Fibroblast of peridontal ligament (primary cell): ENCODE measurements around the gene GMPR.
A peak's percentile ranks its signal among the peaks of the same experiment; 100 is the strongest.
"Not testable (repeated sequence)": the region's sequence is repeated elsewhere in the genome, so short reads cannot be mapped to it uniquely, and the experiment has no call there.

Experiments
- DNase-seq: peaks from one replicate; pipeline ENCODE4 v3.0.0-alpha.2; 2010; ENCODE audit errors: extremely low read depth

The GMPR gene

DNA sequence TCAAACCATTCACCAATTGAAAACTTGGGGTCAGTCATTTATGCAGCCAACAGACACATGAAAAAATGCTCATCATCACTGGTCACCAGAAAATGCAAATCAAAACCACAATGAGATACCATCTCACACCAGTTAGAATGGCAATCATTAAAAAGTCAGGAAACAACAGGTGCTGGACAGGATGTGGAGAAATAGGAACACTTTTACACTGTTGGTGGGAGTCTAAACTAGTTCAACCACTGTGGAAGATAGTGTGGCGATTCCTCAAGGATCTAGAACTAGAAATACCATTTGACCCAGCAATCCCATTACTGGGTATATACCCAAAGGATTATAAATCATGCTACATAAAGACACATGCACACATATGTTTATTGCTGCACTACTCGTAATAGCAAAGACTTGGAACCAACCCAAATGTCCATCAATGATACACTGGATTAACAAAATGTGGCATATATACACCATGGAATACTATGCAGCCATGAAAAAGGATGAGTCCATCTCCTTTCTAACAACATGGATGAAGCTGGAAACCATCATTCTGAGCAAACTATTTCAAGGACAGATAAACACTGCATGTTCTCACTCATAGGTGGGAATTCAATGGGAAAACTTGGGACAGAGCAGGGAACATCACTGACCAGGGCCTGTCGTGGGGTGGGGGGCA is 13.2 kb upstream of the GMPR start:
- DNase-seq, result not testable (repeated sequence)

DNA sequence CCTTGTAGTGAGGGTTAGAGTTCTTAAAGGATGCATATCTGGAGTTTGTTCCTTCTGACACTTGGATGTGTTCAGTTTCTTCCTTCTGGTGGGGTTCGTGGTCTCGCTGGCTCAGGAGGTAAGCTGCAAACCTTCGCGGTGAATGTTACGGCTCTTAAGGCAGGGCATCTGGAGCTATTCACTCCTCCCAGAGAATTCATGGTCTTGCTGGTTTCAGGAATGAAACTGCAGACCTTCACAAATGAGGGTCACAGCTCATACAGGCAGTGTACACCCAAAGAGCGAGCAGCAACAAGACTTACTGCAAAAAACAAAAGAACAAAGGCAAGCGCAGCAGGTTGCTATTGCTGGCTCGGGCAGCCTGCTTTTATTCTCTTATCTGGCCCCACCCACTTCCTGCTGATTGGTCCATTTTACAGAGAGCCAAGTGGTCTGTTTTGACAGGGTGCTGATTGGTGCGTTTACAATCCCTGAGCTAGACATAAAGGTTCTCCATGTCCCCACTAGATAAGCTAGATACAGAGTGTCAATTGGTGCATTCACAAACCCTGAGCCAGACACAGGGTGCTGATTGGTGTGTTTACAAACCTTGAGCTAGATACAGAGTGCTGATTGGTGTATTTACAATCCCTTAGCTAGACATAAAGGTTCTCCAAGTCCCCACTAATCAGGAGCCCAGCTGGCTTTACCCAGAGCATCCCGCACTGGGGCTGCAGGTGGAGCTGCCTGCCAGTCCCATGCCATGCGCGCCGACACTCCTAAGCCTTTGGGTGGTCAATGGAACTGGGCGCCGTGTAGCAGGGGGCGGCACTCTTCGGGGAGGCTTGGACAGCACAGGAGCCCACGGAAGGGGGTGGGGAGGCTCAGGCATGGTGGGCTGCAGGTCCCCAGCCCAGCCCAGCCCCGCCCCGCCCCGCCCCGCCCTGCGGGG is 12.0 kb upstream of the GMPR start:
- not testable (repeated sequence) for DNase-seq

GRCh38 chr6:16227048-16227562 is 11.3 kb upstream of the GMPR start:
- DNase-seq, result no peak

- no peak for DNase-seq
These were observed 10.8 kb upstream of the GMPR start for GRCh38 chr6:16227605-16228004.

- no peak for DNase-seq
These were observed 10.3 kb upstream of the GMPR start for GRCh38 chr6:16228043-16228442.

DNA sequence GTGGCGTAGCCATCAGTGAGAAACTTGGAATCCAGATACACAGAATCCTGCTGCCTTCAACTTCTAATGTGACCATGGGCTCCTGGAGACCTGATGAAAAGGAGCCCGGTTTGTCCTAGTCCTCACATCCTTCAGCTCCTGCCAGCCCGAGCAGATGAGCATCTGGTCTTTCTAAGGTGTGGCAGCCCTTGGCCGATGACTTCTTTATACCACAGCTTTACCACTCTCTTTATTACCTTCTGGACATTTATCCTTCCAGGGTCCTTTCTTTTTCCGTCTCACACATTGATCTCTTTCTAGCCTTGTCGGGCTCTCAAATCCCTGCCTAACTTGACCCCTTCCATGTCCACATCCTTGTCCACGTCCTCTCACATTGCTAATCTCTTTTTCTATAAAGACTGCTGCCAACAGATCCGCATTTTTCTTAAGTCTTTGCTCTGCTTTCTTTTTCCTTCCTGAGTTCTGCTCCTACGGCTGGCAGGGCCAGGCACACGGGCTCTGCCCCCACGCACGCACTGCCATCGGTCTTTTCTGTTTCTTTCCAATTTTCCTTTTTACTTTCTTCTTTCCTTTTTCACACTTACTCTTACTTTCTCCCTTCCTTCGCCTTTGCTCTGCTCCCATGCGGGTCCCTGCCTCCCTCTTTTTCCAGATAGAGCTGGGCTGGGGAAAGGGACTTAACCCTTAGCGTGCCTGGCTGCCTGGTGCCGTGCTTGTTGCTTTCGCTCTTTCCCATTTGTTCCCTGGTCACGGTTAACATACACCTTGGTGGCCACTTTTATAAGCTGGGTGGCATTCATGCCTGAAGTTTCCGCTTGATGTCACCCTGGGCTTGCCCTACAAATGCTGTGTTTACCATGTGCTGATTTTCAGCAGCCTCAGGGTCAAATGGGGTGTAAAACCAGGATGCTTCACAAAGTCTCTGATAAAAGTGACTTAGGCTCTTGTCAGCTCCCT is 9.4 kb upstream of the GMPR start:
- DNase-seq, result peak; percentile 27

DNA sequence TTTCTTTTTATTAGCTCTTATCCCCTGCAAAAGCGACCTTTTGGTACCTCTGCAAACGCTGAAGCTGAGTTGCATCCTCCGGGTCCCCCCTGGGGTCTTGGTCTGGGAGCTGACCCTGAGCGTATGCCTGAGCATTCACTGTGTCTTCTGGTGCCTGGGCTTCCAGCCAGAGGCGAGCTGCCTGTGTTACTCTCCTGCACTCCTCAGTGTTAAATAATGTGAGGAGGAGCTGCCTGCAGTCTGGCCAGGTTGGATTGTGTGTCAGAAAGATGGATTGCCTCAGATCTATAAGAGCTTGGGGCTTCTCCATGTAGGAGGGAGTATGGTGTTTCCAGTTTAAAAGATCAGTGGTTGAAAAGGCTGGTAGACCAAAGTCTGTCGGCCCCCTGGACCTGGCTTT is 8.7 kb upstream of the GMPR start:
- no peak for DNase-seq

DNA sequence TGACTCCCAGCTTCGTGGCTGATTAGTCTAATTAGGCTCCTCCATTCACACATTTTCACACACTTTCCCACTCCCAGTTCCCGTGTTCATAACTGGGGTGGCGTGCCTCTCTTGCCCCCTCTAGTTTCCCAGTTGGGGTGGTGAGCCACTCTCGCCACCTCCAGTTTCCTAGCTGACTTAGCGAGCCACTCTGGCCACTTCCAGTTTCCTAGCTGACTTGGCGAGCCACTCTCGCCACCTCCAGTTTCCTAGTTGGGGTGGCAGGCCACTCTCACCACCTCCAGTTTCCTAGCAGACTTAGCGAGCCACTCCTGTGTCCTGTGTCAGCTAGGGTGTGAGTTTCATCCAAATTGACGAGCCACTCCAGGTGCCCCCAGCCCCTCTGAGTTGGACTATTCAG is 7.4 kb upstream of the GMPR start:
- DNase-seq, result no peak

DNA sequence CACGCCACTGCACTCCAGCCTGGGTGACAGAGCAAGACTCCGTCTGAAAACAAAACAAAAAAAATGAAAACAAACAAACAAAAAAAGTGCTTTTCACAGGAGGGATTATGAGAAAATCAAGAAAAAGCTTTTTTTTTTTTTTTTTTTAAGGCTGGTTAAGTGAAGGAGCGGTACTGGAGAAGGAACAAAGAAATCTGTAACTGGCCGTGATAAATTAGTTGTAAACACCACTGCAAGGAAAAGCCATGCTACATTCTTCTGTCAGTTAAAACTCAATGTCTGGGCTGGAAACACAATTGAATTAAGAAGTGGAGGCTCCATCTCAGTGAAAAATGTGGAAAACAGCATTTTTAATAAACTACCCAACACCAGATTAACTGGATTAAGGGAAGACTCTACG is 6.3 kb upstream of the GMPR start:
- no peak for DNase-seq

GRCh38 chr6:16236009-16236501 is 2.3 kb upstream of the GMPR start:
- no peak for DNase-seq

DNA sequence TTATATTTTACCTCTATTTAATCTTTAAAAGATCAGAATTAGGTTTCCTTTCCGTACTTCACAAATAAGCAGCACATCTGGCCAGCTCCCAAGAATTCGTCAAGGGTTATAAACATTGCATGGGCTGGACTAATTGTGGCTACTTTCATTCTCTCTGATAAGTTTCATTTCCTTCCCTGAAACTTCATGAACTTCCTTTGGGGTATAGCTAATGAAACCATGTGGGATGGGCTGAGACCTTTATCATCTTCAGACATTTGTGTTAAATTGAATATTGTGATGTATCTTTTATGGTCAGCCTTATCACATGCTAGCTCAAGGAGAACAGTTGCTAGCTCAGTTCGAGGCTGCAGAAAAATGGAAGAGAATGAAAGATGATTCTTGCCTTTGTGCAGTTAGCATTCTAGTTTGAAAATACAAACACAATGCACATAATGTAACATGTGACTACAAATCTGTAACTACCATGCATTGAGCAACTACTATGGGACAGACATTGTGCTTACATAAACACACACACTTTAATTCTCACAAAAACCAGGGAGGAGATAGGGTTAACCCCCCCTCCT is 1.7 kb upstream of the GMPR start:
- DNase-seq, result peak; percentile 84

GRCh38 chr6:16237242-16237641 is 1.1 kb upstream of the GMPR start:
- DNase-seq, result no peak

GRCh38 chr6:16238963-16239797 is 793 bp downstream of the GMPR start:
- DNase-seq, result peak; percentile 56

DNA sequence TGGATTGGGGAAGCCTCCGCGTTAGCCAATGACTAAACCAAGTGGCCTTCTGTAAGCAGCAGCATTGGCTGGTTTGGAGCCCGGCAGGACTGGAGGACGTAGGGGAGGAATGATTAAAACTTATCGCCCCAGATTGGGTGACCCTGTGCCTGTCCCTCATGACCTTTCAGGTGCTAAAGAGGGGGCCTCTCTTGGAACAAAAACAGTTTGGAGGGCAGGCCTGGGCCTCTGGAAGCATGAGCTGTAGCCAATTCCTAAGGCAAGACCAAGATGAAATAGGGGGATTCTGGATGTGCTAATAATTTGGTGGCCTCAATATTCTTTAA is 1.4 kb downstream of the GMPR start:
- no peak for DNase-seq

DNA sequence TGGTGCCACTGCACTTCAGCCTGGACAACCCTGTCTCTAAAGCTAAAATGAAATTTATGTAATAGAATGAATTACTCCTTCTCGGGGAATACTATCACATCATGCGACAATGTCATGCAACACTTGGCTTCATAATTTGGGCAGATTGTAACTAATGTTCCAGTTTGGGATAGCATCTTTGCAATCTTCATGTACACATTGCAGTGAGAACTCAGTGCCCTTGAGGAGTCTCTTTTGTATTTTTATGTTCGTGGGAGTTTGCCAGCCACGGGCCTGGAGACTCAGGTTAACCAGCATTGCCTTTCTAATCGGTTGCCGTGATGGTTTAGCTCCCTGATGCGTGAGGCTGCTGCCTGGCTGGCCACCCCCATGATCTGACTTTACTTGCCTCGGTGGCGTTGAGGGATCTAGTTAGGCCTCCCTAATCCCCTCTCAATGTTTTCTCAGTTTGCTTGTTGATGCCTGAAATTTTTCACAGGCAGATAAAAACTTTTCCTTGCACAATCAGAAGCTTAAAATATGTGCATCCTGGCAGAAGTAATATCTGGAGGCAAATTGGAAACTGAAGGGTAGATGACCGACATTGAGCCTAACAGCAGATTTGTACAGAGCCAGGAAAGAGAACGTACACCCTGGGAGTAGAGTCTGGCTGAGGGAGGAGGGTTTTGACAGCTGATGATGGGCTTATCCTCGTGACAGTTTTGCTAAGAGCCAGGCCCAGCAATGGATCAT is 2.4 kb downstream of the GMPR start:
- no peak for DNase-seq

GRCh38 chr6:16241321-16241689 is 2.9 kb downstream of the GMPR start:
- no peak for DNase-seq

DNA sequence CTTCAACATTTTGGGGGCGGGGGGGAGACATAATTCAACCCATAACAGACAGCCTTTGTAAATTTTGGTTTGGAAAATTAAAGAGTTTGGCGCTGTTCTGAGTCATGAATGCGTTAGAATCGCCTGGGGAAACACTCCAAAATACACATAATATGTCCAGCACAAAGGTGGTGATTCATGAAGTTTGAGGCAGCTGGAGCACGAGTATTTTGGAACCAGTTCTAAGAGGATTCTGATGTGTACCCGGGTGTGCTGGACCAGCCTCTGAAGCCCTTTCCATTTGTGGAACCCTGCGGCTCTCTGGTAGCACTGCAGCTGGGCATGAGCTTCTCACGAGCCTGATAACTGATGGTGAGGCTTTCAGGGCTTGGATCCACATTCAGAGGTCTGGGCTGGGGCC is 4.7 kb downstream of the GMPR start:
- DNase-seq, result peak; percentile 89

GRCh38 chr6:16243664-16244063 is 5.3 kb downstream of the GMPR start:
- no peak for DNase-seq

DNA sequence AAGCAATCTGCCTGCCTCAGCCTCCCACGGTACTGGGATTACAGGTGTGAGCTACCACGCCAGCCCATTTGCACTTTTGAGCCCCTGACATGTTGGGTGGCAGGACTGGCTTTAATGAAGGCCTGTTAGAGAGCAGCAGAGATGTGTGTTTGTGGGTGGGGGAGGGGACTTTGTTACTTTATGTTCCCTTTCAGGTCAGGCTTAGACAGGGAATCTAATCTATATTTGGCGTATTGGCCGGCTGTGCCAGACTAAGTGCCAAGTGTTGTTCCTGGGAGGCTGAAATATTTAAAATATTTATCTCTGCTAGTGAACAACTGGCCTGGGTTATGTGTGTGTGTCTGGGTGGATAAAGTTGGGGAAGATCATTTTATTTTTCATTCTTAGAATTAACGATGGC is 6.1 kb downstream of the GMPR start:
- no peak for DNase-seq
